ENCODE measurements around the gene RFX1. TPM values are rescaled to one million over a fixed set of nuclear protein-coding genes. Genes with fewer than 3 reads are reported as not detected.

RFX1 gene
- polyA plus RNA-seq, 1 donor from 2014 or later = 2.2 TPM

- Histone ChIP-seq H3K27ac (ENCODE audit: low read length) (no peak overlapping the region), H4K20me1 (ENCODE audit: insufficient read depth) (no peaks in the 10 kb centered on the region), H3K9me3 (ENCODE audit: low read length) (no peaks in the 10 kb centered on the region), H3K79me2 (replicated peaks; ENCODE audit: insufficient read depth, low read length) (no peaks in the 10 kb centered on the region), H2AFZ (ENCODE audit: low read depth, low read length) (no peak overlapping the region), H3K9ac (ENCODE audit: low read length) (no peak overlapping the region), H3K36me3 (ENCODE audit: insufficient read depth, low read length) (peaks cover 15% of the 10 kb centered on the region), H3K27me3 (ENCODE audit: insufficient read depth, low read depth, low read length) (no peaks in the 10 kb centered on the region), H3K4me3 (ENCODE audit: low read length) (no peak overlapping the region), H3F3A (ENCODE audit: insufficient read depth, low read length, poor library complexity, severe bottlenecking) (no peaks in the 10 kb centered on the region), H3K9me2 (ENCODE audit: insufficient read depth, low read length) (no peaks in the 10 kb centered on the region), H3K4me2 (ENCODE audit: low read length) (no peak overlapping the region)
- TF ChIP-seq REST (IDR thresholded peaks at IDR 0.05; ENCODE audit: borderline replicate concordance) (no peak), POLR2AphosphoS5 (IDR thresholded peaks at IDR 0.05) (no peak), SMC3 (conservative IDR thresholded peaks at IDR 0.05; ENCODE audit: poor library complexity) (no peak)
Observed at GRCh38 chr19:13920940-13921747, 85.0 kb downstream of the RFX1 start.

- Histone ChIP-seq H3K27me3 (ENCODE audit: insufficient read depth, low read depth, low read length) (no peaks in the 10 kb centered on the region), H3K9me3 (ENCODE audit: low read length) (no peaks in the 10 kb centered on the region), H3K27ac (ENCODE audit: low read length) (no peak overlapping the region), H3K9ac (ENCODE audit: low read length) (no peak overlapping the region), H3K4me3 (ENCODE audit: low read length) (no peak overlapping the region), H3K9me2 (ENCODE audit: insufficient read depth, low read length) (no peaks in the 10 kb centered on the region), H3K4me2 (ENCODE audit: low read length) (no peak overlapping the region), H3F3A (ENCODE audit: insufficient read depth, low read length, poor library complexity, severe bottlenecking) (no peaks in the 10 kb centered on the region), H4K20me1 (ENCODE audit: insufficient read depth) (no peaks in the 10 kb centered on the region), H2AFZ (ENCODE audit: low read depth, low read length) (no peak overlapping the region), H3K36me3 (ENCODE audit: insufficient read depth, low read length) (peaks cover 15% of the 10 kb centered on the region), H3K79me2 (replicated peaks; ENCODE audit: insufficient read depth, low read length) (no peaks in the 10 kb centered on the region)
- no peak for TF ChIP-seq EP300 (conservative IDR thresholded peaks at IDR 0.05; ENCODE audit: poor library complexity, severe bottlenecking)
- no peak for TF ChIP-seq POLR2AphosphoS5 (IDR thresholded peaks at IDR 0.05)
- no peak for TF ChIP-seq MXI1 (conservative IDR thresholded peaks at IDR 0.05; ENCODE audit: poor library complexity, severe bottlenecking)
- no peak for TF ChIP-seq REST (IDR thresholded peaks at IDR 0.05; ENCODE audit: borderline replicate concordance)
- TF ChIP-seq EZH2 (IDR thresholded peaks at IDR 0.05; ENCODE audit: borderline replicate concordance, insufficient read depth, low read length, poor library complexity, severe bottlenecking) = no peak
Observed at GRCh38 chr19:13920524-13920923, 85.6 kb downstream of the RFX1 start.

Data from neural cell (in vitro differentiated cells).